ENCODE data around the gene TGIF1. TPM values are rescaled to one million over a fixed set of nuclear protein-coding genes. Genes with fewer than 3 reads are reported as not detected.

The TGIF1 gene
- total RNA-seq, 1 experiment from 2014 or later: 242 TPM

DNA sequence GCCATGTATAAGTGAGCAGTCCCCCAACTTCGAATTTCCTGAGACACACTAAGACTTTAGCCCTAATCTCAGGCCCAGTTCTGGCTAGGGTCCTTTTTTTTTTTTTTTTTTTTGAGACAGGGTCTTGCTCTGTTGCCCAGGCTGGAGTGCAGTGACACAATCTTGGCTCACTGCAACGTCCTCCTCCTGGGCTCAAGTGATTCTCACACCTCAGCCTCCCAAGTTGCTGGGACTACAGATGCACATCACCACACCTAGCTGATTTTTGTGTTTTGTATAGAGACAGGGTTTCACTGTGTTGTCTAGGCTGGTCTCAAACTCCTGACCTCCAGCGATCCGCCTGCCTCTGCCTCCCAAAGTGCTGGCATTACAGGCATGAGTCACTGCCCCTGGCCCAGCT, 23.9 kb upstream of the TGIF1 start (continued):
- TF ChIP-seq ZNF274 (IDR thresholded peaks at IDR 0.05; ENCODE audit: low read depth, low read length): no peak
- TF ChIP-seq SIN3A (IDR thresholded peaks at IDR 0.05; ENCODE audit: low read depth): no peak
- TF ChIP-seq CBX3 (IDR thresholded peaks at IDR 0.05; ENCODE audit: low read depth): no peak
- TF ChIP-seq, protein P1, sequence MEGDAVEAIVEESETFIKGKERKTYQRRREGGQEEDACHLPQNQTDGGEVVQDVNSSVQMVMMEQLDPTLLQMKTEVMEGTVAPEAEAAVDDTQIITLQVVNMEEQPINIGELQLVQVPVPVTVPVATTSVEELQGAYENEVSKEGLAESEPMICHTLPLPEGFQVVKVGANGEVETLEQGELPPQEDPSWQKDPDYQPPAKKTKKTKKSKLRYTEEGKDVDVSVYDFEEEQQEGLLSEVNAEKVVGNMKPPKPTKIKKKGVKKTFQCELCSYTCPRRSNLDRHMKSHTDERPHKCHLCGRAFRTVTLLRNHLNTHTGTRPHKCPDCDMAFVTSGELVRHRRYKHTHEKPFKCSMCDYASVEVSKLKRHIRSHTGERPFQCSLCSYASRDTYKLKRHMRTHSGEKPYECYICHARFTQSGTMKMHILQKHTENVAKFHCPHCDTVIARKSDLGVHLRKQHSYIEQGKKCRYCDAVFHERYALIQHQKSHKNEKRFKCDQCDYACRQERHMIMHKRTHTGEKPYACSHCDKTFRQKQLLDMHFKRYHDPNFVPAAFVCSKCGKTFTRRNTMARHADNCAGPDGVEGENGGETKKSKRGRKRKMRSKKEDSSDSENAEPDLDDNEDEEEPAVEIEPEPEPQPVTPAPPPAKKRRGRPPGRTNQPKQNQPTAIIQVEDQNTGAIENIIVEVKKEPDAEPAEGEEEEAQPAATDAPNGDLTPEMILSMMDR (IDR thresholded peaks at IDR 0.05 in 2 of 3, conservative IDR thresholded peaks at IDR 0.05 in 1 of 3; ENCODE audit: borderline replicate concordance in 1 of 3, insufficient read depth in 1 of 3, low read depth in 2 of 3, low read length in 2 of 3): no peak
- no peak for TF ChIP-seq EZH2 (IDR thresholded peaks at IDR 0.05)

DNA sequence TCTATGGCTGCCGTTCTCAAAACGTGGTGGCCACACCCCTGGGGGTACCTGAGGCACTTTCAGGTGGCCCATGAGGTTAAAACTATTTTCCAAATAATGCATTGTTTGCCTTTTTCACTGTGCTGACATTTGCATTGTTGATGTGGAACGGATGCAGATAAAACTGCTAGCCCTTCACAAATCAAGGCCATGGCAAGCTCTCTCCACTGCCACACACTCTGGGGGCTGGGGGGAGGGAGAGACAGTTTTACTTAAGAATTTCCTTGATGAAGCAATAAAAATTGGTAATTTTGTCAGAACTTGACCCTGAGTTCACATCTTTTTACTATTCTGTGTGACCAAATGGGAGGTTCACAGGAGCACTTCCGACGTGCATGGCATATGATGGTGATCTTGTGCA, 22.0 kb upstream of the TGIF1 start:
- Histone ChIP-seq H3K27me3 (ENCODE audit: insufficient read depth, low read length) (no peaks in the 10 kb centered on the region), H3K4me1 (ENCODE audit: control insufficient read depth in 1 of 2, insufficient read depth in 2 of 2, low read length in 2 of 2) (no peaks in the 10 kb centered on the region), H3K79me2 (ENCODE audit: insufficient read depth, low read length) (no peaks in the 10 kb centered on the region), H2AFZ (ENCODE audit: low read depth, low read length, poor library complexity, severe bottlenecking) (no peak overlapping the region), H3K4me2 (ENCODE audit: low read length) (no peak overlapping the region), H3K9me2 (ENCODE audit: insufficient read depth) (no peaks in the 10 kb centered on the region), H3K9me3 (ENCODE audit: control insufficient read depth in 1 of 2, insufficient read depth in 1 of 2, low read depth in 1 of 2, low read length in 2 of 2) (no peaks in the 10 kb centered on the region), H3K4me3 (replicated peaks in 1 of 2; ENCODE audit: low read depth in 1 of 2, low read length in 2 of 2) (no peak overlapping the region), H3K9ac (ENCODE audit: low read length) (no peak overlapping the region), H4K20me1 (ENCODE audit: insufficient read depth) (no peaks in the 10 kb centered on the region), H3K27ac (ENCODE audit: low read depth, low read length) (no peak overlapping the region), H3K36me3 (ENCODE audit: control insufficient read depth in 1 of 2, insufficient read depth in 2 of 2, low read length in 2 of 2) (no peaks in the 10 kb centered on the region)
- BruUV-seq (replicated peaks): no TSS peak
- RAD21 ChIA-PET (ENCODE audit: low non-redundant PET in 1 of 2, low total read pairs in 2 of 2, uncharacterized antibody in 2 of 2, unreplicated experiment in 2 of 2): no interaction called here
- intact Hi-C loops (cut with micrococcal nuclease): no loop called here
- TF ChIP-seq FOSL1 (IDR thresholded peaks at IDR 0.05; ENCODE audit: low read depth): no peak
- TF ChIP-seq YY1 (IDR thresholded peaks at IDR 0.05; ENCODE audit: extremely low read depth, insufficient replicate concordance, low read depth, low read length): no peak
- no peak for TF ChIP-seq EZH2 (IDR thresholded peaks at IDR 0.05)
- no peak for TF ChIP-seq RAD21 (IDR thresholded peaks at IDR 0.05; ENCODE audit: low read depth)
- TF ChIP-seq EZH2phosphoT487 (IDR thresholded peaks at IDR 0.05; ENCODE audit: borderline replicate concordance): no peak
- TF ChIP-seq JUND (IDR thresholded peaks at IDR 0.05): no peak
- no peak for DNase-seq (ENCODE audit: low read depth, low spot score)
- ATAC-seq: no peak
- POLR2A ChIA-PET: interaction anchor here (1.3 kb wide), 1 partner anchor 131 kb away, joined by 3 read pairs; no protein-coding TSS in a partner anchor
- CTCF ChIA-PET: no interaction called here

Measured in HCT116 (cell line).